Measurements from ENCODE around the gene SLC25A25.

The SLC25A25 gene

GRCh38 chr9:128120061-128120740 lies 52.2 kb downstream of the SLC25A25 start:
- Histone ChIP-seq H3K9me3 (ENCODE audit: control insufficient read depth, low read depth, low read length) (no peaks in the 10 kb centered on the region), H3K9ac (ENCODE audit: low read length) (no peak overlapping the region), H3K27ac (ENCODE audit: low read length) (no peak overlapping the region), H3K4me3 (ENCODE audit: low read length) (no peak overlapping the region), H3K36me3 (ENCODE audit: control insufficient read depth, low read depth, low read length) (peaks cover 23% of the 10 kb centered on the region), H3K27me3 (ENCODE audit: control insufficient read depth, insufficient read depth, low read length) (no peaks in the 10 kb centered on the region), H3K4me1 (ENCODE audit: control insufficient read depth, low read depth, low read length) (peaks cover 9% of the 10 kb centered on the region)

- Histone ChIP-seq H3K27ac (ENCODE audit: low read length) (no peak overlapping the region), H3K9me3 (ENCODE audit: control insufficient read depth, low read depth, low read length) (no peaks in the 10 kb centered on the region), H3K4me3 (ENCODE audit: low read length) (no peak overlapping the region), H3K27me3 (ENCODE audit: control insufficient read depth, insufficient read depth, low read length) (no peaks in the 10 kb centered on the region), H3K9ac (ENCODE audit: low read length) (no peak overlapping the region), H3K36me3 (ENCODE audit: control insufficient read depth, low read depth, low read length) (peaks cover 23% of the 10 kb centered on the region), H3K4me1 (ENCODE audit: control insufficient read depth, low read depth, low read length) (peaks cover 10% of the 10 kb centered on the region)
Measured at GRCh38 chr9:128120741-128121465, 52.9 kb downstream of the SLC25A25 start.

- H3K9me3 ChIP-seq (ENCODE audit: control insufficient read depth, low read depth, low read length): no peaks in the 10 kb centered on the region
- H3K4me3 ChIP-seq (ENCODE audit: low read length): no peak overlapping the region
- H3K27me3 ChIP-seq (ENCODE audit: control insufficient read depth, insufficient read depth, low read length): no peaks in the 10 kb centered on the region
- no peak overlapping the region for H3K9ac ChIP-seq (ENCODE audit: low read length)
- peaks cover 14% of the 10 kb centered on the region for H3K4me1 ChIP-seq (ENCODE audit: control insufficient read depth, low read depth, low read length)
- H3K36me3 ChIP-seq (ENCODE audit: control insufficient read depth, low read depth, low read length): peaks cover 23% of the 10 kb centered on the region
- no peak overlapping the region for H3K27ac ChIP-seq (ENCODE audit: low read length)
Measured at GRCh38 chr9:128121466-128121810, 53.4 kb downstream of the SLC25A25 start.

GRCh38 chr9:128121924-128122808 lies 54.1 kb downstream of the SLC25A25 start:
- H3K9ac ChIP-seq (ENCODE audit: low read length): no peak overlapping the region
- no peak overlapping the region for H3K27ac ChIP-seq (ENCODE audit: low read length)
- H3K9me3 ChIP-seq (ENCODE audit: control insufficient read depth, low read depth, low read length): no peaks in the 10 kb centered on the region
- no peaks in the 10 kb centered on the region for H3K27me3 ChIP-seq (ENCODE audit: control insufficient read depth, insufficient read depth, low read length)
- peaks cover 23% of the 10 kb centered on the region for H3K36me3 ChIP-seq (ENCODE audit: control insufficient read depth, low read depth, low read length)
- H3K4me3 ChIP-seq (ENCODE audit: low read length): no peak overlapping the region
- H3K4me1 ChIP-seq (ENCODE audit: control insufficient read depth, low read depth, low read length): peaks cover 14% of the 10 kb centered on the region

GRCh38 chr9:128122809-128123175 lies 54.8 kb downstream of the SLC25A25 start:
- Histone ChIP-seq H3K9me3 (ENCODE audit: control insufficient read depth, low read depth, low read length) (no peaks in the 10 kb centered on the region), H3K36me3 (ENCODE audit: control insufficient read depth, low read depth, low read length) (peaks cover 23% of the 10 kb centered on the region), H3K4me3 (ENCODE audit: low read length) (no peak overlapping the region), H3K4me1 (ENCODE audit: control insufficient read depth, low read depth, low read length) (peaks cover 13% of the 10 kb centered on the region), H3K27me3 (ENCODE audit: control insufficient read depth, insufficient read depth, low read length) (no peaks in the 10 kb centered on the region), H3K27ac (ENCODE audit: low read length) (no peak overlapping the region), H3K9ac (ENCODE audit: low read length) (no peak overlapping the region)

- no peak overlapping the region for H3K27ac ChIP-seq (ENCODE audit: low read length)
Measured at GRCh38 chr9:128123451-128124080, 55.5 kb downstream of the SLC25A25 start.

GRCh38 chr9:128124451-128124850 lies 56.4 kb downstream of the SLC25A25 start:
- H3K27me3 ChIP-seq (ENCODE audit: control insufficient read depth, insufficient read depth, low read length): peaks cover 10% of the 10 kb centered on the region
- no peak overlapping the region for H3K27ac ChIP-seq (ENCODE audit: low read length)
- peaks cover 5% of the 10 kb centered on the region for H3K4me1 ChIP-seq (ENCODE audit: control insufficient read depth, low read depth, low read length)
- no peak overlapping the region for H3K9ac ChIP-seq (ENCODE audit: low read length)
- H3K4me3 ChIP-seq (ENCODE audit: low read length): no peak overlapping the region
- H3K9me3 ChIP-seq (ENCODE audit: control insufficient read depth, low read depth, low read length): no peaks in the 10 kb centered on the region
- H3K36me3 ChIP-seq (ENCODE audit: control insufficient read depth, low read depth, low read length): peaks cover 23% of the 10 kb centered on the region

More at GRCh38 chr9:128123451-128124080, 55.5 kb downstream of the SLC25A25 start:
- H3K4me3 ChIP-seq (ENCODE audit: low read length): no peak overlapping the region
- H3K27me3 ChIP-seq (ENCODE audit: control insufficient read depth, insufficient read depth, low read length): peaks cover under 1% of the 10 kb centered on the region
- H3K36me3 ChIP-seq (ENCODE audit: control insufficient read depth, low read depth, low read length): peaks cover 23% of the 10 kb centered on the region
- no peaks in the 10 kb centered on the region for H3K9me3 ChIP-seq (ENCODE audit: control insufficient read depth, low read depth, low read length)
- H3K4me1 ChIP-seq (ENCODE audit: control insufficient read depth, low read depth, low read length): peaks cover 5% of the 10 kb centered on the region
- no peak overlapping the region for H3K9ac ChIP-seq (ENCODE audit: low read length)

- Histone ChIP-seq H3K27ac (ENCODE audit: low read length) (no peak overlapping the region), H3K9me3 (ENCODE audit: control insufficient read depth, low read depth, low read length) (no peaks in the 10 kb centered on the region), H3K4me1 (ENCODE audit: control insufficient read depth, low read depth, low read length) (peaks cover 5% of the 10 kb centered on the region), H3K9ac (ENCODE audit: low read length) (no peak overlapping the region), H3K27me3 (ENCODE audit: control insufficient read depth, insufficient read depth, low read length) (peaks cover 10% of the 10 kb centered on the region), H3K36me3 (ENCODE audit: control insufficient read depth, low read depth, low read length) (peaks cover 23% of the 10 kb centered on the region), H3K4me3 (ENCODE audit: low read length) (no peak overlapping the region)
Measured at GRCh38 chr9:128124873-128125579, 57.0 kb downstream of the SLC25A25 start.

GRCh38 chr9:128125580-128126354 lies 57.7 kb downstream of the SLC25A25 start:
- no peak overlapping the region for H3K9ac ChIP-seq (ENCODE audit: low read length)
- H3K36me3 ChIP-seq (ENCODE audit: control insufficient read depth, low read depth, low read length): peaks cover 23% of the 10 kb centered on the region
- H3K9me3 ChIP-seq (ENCODE audit: control insufficient read depth, low read depth, low read length): no peaks in the 10 kb centered on the region
- peaks cover 10% of the 10 kb centered on the region for H3K27me3 ChIP-seq (ENCODE audit: control insufficient read depth, insufficient read depth, low read length)
- H3K4me1 ChIP-seq (ENCODE audit: control insufficient read depth, low read depth, low read length): peaks cover 5% of the 10 kb centered on the region
- H3K4me3 ChIP-seq (ENCODE audit: low read length): peak overlapping the region; percentile 27
- no peak overlapping the region for H3K27ac ChIP-seq (ENCODE audit: low read length)

- Histone ChIP-seq H3K4me1 (ENCODE audit: control insufficient read depth, low read depth, low read length) (peaks cover 5% of the 10 kb centered on the region), H3K27ac (ENCODE audit: low read length) (peak within 1 kb of the TSS; percentile 81), H3K27me3 (ENCODE audit: control insufficient read depth, insufficient read depth, low read length) (peaks cover 10% of the 10 kb centered on the region), H3K4me3 (ENCODE audit: low read length) (peak within 1 kb of the TSS; percentile 84), H3K36me3 (ENCODE audit: control insufficient read depth, low read depth, low read length) (peaks cover 13% of the 10 kb centered on the region), H3K9ac (ENCODE audit: low read length) (peak within 1 kb of the TSS; percentile 89), H3K9me3 (ENCODE audit: control insufficient read depth, low read depth, low read length) (no peaks in the 10 kb centered on the region)
Measured at GRCh38 chr9:128127568-128127989, 59.5 kb downstream of the SLC25A25 start, which contains the start of gene PTGES2. PTGES2 (minus strand) TSS chr9:128127729; CDS start chr9:128127717, 12 bp downstream.
